ENCODE data around the gene RNF135. TPM values are rescaled to one million over a fixed set of nuclear protein-coding genes. Genes with fewer than 3 reads are reported as not detected.

Gene RNF135, protein sequence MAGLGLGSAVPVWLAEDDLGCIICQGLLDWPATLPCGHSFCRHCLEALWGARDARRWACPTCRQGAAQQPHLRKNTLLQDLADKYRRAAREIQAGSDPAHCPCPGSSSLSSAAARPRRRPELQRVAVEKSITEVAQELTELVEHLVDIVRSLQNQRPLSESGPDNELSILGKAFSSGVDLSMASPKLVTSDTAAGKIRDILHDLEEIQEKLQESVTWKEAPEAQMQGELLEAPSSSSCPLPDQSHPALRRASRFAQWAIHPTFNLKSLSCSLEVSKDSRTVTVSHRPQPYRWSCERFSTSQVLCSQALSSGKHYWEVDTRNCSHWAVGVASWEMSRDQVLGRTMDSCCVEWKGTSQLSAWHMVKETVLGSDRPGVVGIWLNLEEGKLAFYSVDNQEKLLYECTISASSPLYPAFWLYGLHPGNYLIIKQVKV
- 0.90 TPM in 1 of 2 replicates, not detected in the other for polyA plus RNA-seq

DNA sequence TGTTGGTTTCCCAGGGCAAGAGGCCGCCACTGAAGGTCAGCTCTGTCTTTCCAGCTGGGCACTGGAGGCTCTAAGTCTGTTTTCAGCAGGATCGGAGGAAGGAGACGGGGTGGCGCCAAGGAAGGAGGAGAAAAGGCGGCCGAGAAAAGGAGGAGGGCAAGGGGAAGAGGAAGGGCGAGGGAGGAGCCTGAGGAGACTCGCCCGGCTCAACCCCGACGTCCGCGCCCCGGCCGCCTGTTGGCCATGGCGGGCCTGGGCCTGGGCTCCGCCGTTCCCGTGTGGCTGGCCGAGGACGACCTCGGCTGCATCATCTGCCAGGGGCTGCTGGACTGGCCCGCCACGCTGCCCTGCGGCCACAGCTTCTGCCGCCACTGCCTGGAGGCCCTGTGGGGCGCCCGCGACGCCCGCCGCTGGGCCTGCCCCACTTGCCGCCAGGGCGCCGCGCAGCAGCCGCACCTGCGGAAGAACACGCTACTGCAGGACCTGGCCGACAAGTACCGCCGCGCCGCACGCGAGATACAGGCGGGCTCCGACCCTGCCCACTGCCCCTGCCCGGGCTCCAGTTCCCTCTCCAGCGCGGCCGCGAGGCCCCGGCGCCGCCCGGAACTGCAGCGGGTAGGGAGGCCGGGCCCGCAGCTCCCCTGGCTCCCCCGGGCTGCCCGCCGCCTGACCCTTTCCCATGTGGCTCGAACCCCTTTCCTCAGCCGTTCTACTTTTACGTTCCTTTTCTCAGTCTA, at the start of gene RNF135:
RNF135 (plus strand) TSS at position 209 of the 737 bp plus-strand sequence; CDS start at position 244, 35 bp downstream.

DNA sequence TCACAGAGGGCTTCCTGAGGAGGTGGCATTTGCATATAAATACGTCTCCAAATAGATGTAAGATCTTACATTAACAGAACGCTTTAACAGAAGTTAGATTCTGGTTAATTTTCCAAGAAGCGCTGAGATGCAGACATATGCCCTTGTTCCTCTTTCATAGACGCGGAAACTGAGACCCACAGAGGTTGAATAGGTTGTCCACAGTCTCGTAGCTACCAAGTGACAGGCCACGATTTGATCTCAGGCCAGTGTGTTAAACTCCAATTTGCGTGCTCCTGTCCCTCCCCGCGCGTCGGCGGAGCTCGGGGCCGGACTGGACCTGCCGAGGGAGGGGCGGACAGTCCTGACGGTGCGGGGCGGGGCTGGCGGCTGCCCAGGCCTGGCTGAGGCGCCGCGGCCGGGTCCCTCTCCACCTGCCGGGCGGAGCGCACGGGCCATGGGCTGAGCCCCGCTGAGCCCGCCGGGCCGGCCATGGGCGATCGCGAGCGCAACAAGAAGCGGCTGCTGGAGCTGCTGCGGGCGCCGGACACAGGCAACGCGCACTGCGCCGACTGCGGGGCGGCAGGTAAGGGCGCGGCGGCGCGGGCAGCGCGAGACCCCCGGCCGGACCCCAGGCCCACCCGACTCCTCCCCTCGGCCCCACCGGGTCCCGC, 49.2 kb upstream of the RNF135 start, which contains the start of gene ADAP2:
ADAP2 (plus strand) TSS at position 402 of the 653 bp plus-strand sequence; CDS start at position 472, 70 bp downstream.

Other genes with a start within 250 kb of the RNF135 start
- gene CRLF3, start 146.3 kb upstream of the RNF135 start, polyA plus RNA-seq: 11.6 and 12.0 TPM in 2 replicates
- gene ATAD5, start 139.1 kb upstream of the RNF135 start, polyA plus RNA-seq: 1.0 and 1.2 TPM in 2 replicates
- 34.6 and 36.9 TPM in 2 replicates for gene TEFM, start 64.8 kb upstream of the RNF135 start, polyA plus RNA-seq
- 3.4 TPM in 1 of 2 replicates, not detected in the other for gene ADAP2, start 49.1 kb upstream of the RNF135 start, polyA plus RNA-seq
- gene NF1, start 123.9 kb downstream of the RNF135 start, polyA plus RNA-seq: 15.2 and 24.8 TPM in 2 replicates